HepG2 (cell line): ENCODE data around the gene NAP1L1. TPM values are rescaled to one million over a fixed set of nuclear protein-coding genes. Genes with fewer than 3 reads are reported as not detected.

Experiments
- AFF4 ChIP-seq: sonication (generic); formaldehyde crosslinking; IDR thresholded peaks from 2 replicates; pipeline ENCODE4 v1.4.0; 2020; ENCODE audit warnings: missing genetic modification reagents
- ARID5B ChIP-seq: IDR thresholded peaks from 2 replicates; pipeline ENCODE4 v1.4.0; 2020; ENCODE audit warnings: mild to moderate bottlenecking, missing genetic modification reagents
- ARNTL ChIP-seq: sonication (generic); formaldehyde crosslinking; IDR thresholded peaks from 2 replicates; pipeline ENCODE4 v1.4.0; 2020; ENCODE audit warnings: mild to moderate bottlenecking, missing genetic modification reagents
- ATF7-NPFF ChIP-seq: sonication (generic); formaldehyde crosslinking; IDR thresholded peaks from 2 replicates; pipeline ENCODE4 v1.8.1; 2023; ENCODE audit warnings: mild to moderate bottlenecking, low read depth, missing genetic modification reagents, moderate library complexity
- BCL6 ChIP-seq: IDR thresholded peaks from 2 replicates; pipeline ENCODE4 v1.6.1; 2016; ENCODE audit warnings: missing genetic modification reagents, missing compliant biosample characterization
- BRCA1 ChIP-seq: sonication (generic); formaldehyde crosslinking; IDR thresholded peaks from 2 replicates; pipeline ENCODE4 v1.4.0; 2020; ENCODE audit warnings: missing genetic modification reagents
- CEBPG ChIP-seq: IDR thresholded peaks from 2 replicates; pipeline ENCODE4 v1.6.1; 2016
- DRAP1 ChIP-seq: IDR thresholded peaks from 2 replicates; pipeline ENCODE4 v1.6.1; 2016; ENCODE audit warnings: missing genetic modification reagents, missing compliant biosample characterization
- KDM1A ChIP-seq: IDR thresholded peaks from 2 replicates; pipeline ENCODE4 v1.6.1; 2016; ENCODE audit warnings: missing compliant biosample characterization
- KDM3A ChIP-seq: IDR thresholded peaks from 2 replicates; pipeline ENCODE4 v1.6.1; 2018; ENCODE audit warnings: low read depth, missing compliant biosample characterization
- KLF16 ChIP-seq, 2 experiments: sonication (generic) in 1 of 2; formaldehyde crosslinking in 1 of 2; IDR thresholded peaks; 2 replicates each; pipeline versions ENCODE4 v1.6.1 to v1.8.0; 2016 to 2023; ENCODE audit warnings: missing genetic modification reagents in 2 of 2, missing compliant biosample characterization in 1 of 2
- MTF2 ChIP-seq: sonication (generic); formaldehyde crosslinking; IDR thresholded peaks from 2 replicates; pipeline ENCODE4 v1.5.0; 2020; ENCODE audit warnings: missing genetic modification reagents, borderline replicate concordance
- ONECUT2 ChIP-seq: sonication (generic); formaldehyde crosslinking; IDR thresholded peaks from 2 replicates; pipeline ENCODE4 v1.4.0; 2020; ENCODE audit warnings: missing genetic modification reagents
- POLR2AphosphoS5 ChIP-seq: IDR thresholded peaks from 2 replicates; pipeline ENCODE4 v1.6.1; 2012; ENCODE audit warnings: low read depth, low read length
- SALL1 ChIP-seq: sonication (generic); formaldehyde crosslinking; IDR thresholded peaks from 2 replicates; pipeline ENCODE4 v1.8.0; 2022; ENCODE audit warnings: mild to moderate bottlenecking, missing genetic modification reagents
- ZBTB44 ChIP-seq: sonication (generic); formaldehyde crosslinking; IDR thresholded peaks from 2 replicates; pipeline ENCODE4 v1.4.0; 2020; ENCODE audit warnings: missing genetic modification reagents
- ZFP1 ChIP-seq: IDR thresholded peaks from 2 replicates; pipeline ENCODE4 v1.6.1; 2016
- ZKSCAN5 ChIP-seq: sonication (generic); formaldehyde crosslinking; IDR thresholded peaks from 2 replicates; pipeline ENCODE4 v1.5.1; 2020; ENCODE audit warnings: mild to moderate bottlenecking, missing genetic modification reagents
- ZMAT5 ChIP-seq: sonication (generic); formaldehyde crosslinking; IDR thresholded peaks from 2 replicates; pipeline ENCODE4 v1.5.0; 2020; ENCODE audit warnings: mild to moderate bottlenecking, low read depth, missing genetic modification reagents, borderline replicate concordance
- ZNF549 ChIP-seq: sonication (generic); formaldehyde crosslinking; IDR thresholded peaks from 2 replicates; pipeline ENCODE4 v1.5.0; 2020; ENCODE audit warnings: missing genetic modification reagents
- polyA plus RNA-seq, 8 experiments: library from polyadenylated mRNA; depleted of rRNA in 3 of 8; stranded (reverse) in 7 of 8; unstranded in 1 of 8; fragments of >200 nt; fragmentation: Illumina TruSeq in 4 of 8; extraction: Trizol in 4 of 8; gene quantifications; 2 replicates each; pipeline versions ENCODE4 v1.2.1 to v1.2.3, GENCODE V29; 2011 to 2016; ENCODE audit warnings: low read depth in 4 of 8, missing spikeins in 1 of 8, mixed read lengths in 1 of 8; ENCODE audit not compliant: insufficient read depth in 1 of 8
- total RNA-seq, 5 experiments: library from RNA; depleted of rRNA; stranded (reverse); fragments of >200 nt; fragmentation: Illumina TruSeq; extraction: Trizol; gene quantifications; 2 replicates each; pipeline ENCODE4 v1.2.3, GENCODE V29; 2016; ENCODE audit warnings: low read depth in 1 of 5

NAP1L1 gene
- total and polyA plus RNA-seq, 2 of the 13 experiments (the other 11 are each of a cell fraction or from before 2014, with no cell fraction given): 207 to 309 TPM

- TF ChIP-seq AFF4 (CRISPR knock-in tag) (peak; percentile 79; the same call in 1 of the 2 replicates), SALL1 (CRISPR knock-in tag) (no peak), ZNF549 (CRISPR knock-in tag) (no peak), MTF2 (no peak), BCL6 (CRISPR knock-in tag) (no peak), KLF16 (CRISPR knock-in tag; IDR thresholded peaks at IDR 0.05) (0 out of 4 replicates have a peak, but pooled peaks of 1 of the 2 experiments have one; percentile 26), ONECUT2 (CRISPR knock-in tag) (no peak), DRAP1 (peak; percentile 67), ZBTB44 (CRISPR knock-in tag) (no peak), ZMAT5 (CRISPR knock-in tag) (no peak), KDM3A (CRISPR knock-in tag) (no peak), ZKSCAN5 (CRISPR knock-in tag) (no peak), ARID5B (peak; percentile 58; the same call in 1 of the 2 replicates), ZFP1 (CRISPR knock-in tag) (no peak), ARNTL (no peak; the same call in 1 of the 2 replicates), POLR2AphosphoS5 (peak; percentile 74), KDM1A (no peak), BRCA1 (CRISPR knock-in tag) (no peak), ATF7-NPFF (0 out of 2 replicates have a peak, but pooled peaks have one; percentile 14), CEBPG (CRISPR knock-in tag) (peak; percentile 13)
Observed at GRCh38 chr12:76032043-76032981, 52.2 kb downstream of the NAP1L1 start (continued).
